ENCODE results near the gene LRRC8D.

- TF ChIP-seq, protein P1, sequence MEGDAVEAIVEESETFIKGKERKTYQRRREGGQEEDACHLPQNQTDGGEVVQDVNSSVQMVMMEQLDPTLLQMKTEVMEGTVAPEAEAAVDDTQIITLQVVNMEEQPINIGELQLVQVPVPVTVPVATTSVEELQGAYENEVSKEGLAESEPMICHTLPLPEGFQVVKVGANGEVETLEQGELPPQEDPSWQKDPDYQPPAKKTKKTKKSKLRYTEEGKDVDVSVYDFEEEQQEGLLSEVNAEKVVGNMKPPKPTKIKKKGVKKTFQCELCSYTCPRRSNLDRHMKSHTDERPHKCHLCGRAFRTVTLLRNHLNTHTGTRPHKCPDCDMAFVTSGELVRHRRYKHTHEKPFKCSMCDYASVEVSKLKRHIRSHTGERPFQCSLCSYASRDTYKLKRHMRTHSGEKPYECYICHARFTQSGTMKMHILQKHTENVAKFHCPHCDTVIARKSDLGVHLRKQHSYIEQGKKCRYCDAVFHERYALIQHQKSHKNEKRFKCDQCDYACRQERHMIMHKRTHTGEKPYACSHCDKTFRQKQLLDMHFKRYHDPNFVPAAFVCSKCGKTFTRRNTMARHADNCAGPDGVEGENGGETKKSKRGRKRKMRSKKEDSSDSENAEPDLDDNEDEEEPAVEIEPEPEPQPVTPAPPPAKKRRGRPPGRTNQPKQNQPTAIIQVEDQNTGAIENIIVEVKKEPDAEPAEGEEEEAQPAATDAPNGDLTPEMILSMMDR (IDR thresholded peaks at IDR 0.05) = no peak
- TF ChIP-seq POLR2A (IDR thresholded peaks at IDR 0.05) = no peak
Measured at GRCh38 chr1:89897347-89898133, 76.7 kb downstream of the LRRC8D start.

Measured in breast epithelium (tissue), 3 donors.